K562 (cell line): ENCODE results near the gene CSNK1D. TPM values are rescaled to one million over a fixed set of nuclear protein-coding genes. Genes with fewer than 3 reads are reported as not detected.

Source experiments
- BRF1 ChIP-seq: IDR thresholded peaks from 3 replicates; pipeline ENCODE4 v1.6.1; 2011; ENCODE audit warnings: borderline replicate concordance, mild to moderate bottlenecking; ENCODE audit not compliant: insufficient read length; ENCODE audit errors: extremely low read depth
- C11orf30 ChIP-seq: fragments of 450-650 bp; IDR thresholded peaks from 2 replicates; pipeline ENCODE4 v1.6.1; 2016; ENCODE audit warnings: low read depth, mild to moderate bottlenecking
- CREB3 ChIP-seq: fragments of 450-650 bp; conservative IDR thresholded peaks from 2 replicates; pipeline ENCODE4 v1.6.1; 2016; ENCODE audit warnings: missing genetic modification characterization, low read depth, mild to moderate bottlenecking, missing compliant biosample characterization, moderate library complexity
- GTF3C2 ChIP-seq: IDR thresholded peaks from 3 replicates; pipeline ENCODE4 v1.6.1; 2011; ENCODE audit warnings: borderline replicate concordance, mild to moderate bottlenecking, moderate library complexity; ENCODE audit not compliant: insufficient read length; ENCODE audit errors: extremely low read depth
- HDGF ChIP-seq: fragments of 450-650 bp; IDR thresholded peaks from 2 replicates; pipeline ENCODE4 v1.6.1; 2016
- LEF1 ChIP-seq: fragments of 450-650 bp; IDR thresholded peaks from 2 replicates; pipeline ENCODE4 v1.6.1; 2016; ENCODE audit warnings: mild to moderate bottlenecking
- MEF2D ChIP-seq: conservative IDR thresholded peaks from 2 replicates; pipeline ENCODE4 v1.6.1; 2016; ENCODE audit warnings: low read depth, missing genetic modification characterization, missing compliant biosample characterization
- NFIX ChIP-seq: fragments of 250-450 bp; sonication (Bioruptor Pico); IDR thresholded peaks from 2 replicates; pipeline ENCODE4 v1.4.0; 2020; ENCODE audit warnings: low read depth, mild to moderate bottlenecking, moderate library complexity
- NR4A1 ChIP-seq, 2 experiments: fragments of 250-450 bp in 1 of 2; fragments of 450-650 bp in 1 of 2; sonication (Bioruptor Pico) in 1 of 2; IDR thresholded peaks; 2 replicates each; pipeline versions ENCODE4 v1.4.0 to v1.6.1; 2016 to 2020; ENCODE audit warnings: mild to moderate bottlenecking in 2 of 2, missing compliant biosample characterization in 1 of 2, missing genetic modification characterization in 1 of 2, moderate library complexity in 1 of 2
- PHF21A ChIP-seq: fragments of 450-650 bp; IDR thresholded peaks from 2 replicates; pipeline ENCODE4 v1.6.1; 2017; ENCODE audit warnings: low read depth, borderline replicate concordance
- PTTG1 ChIP-seq: fragments of 450-650 bp; IDR thresholded peaks from 2 replicates; pipeline ENCODE4 v1.6.1; 2016; ENCODE audit warnings: low read depth, mild to moderate bottlenecking, missing genetic modification characterization, missing compliant biosample characterization
- PYGO2 ChIP-seq: fragments of 450-650 bp; IDR thresholded peaks from 2 replicates; pipeline ENCODE4 v1.6.1; 2016; ENCODE audit warnings: mild to moderate bottlenecking, missing genetic modification characterization, moderate library complexity, missing compliant biosample characterization
- RAD51 ChIP-seq: fragments of 450-650 bp; IDR thresholded peaks from 2 replicates; pipeline ENCODE4 v1.7.1; 2016; ENCODE audit warnings: low read depth, mild to moderate bottlenecking, borderline replicate concordance
- SMAD4 ChIP-seq: fragments of 250-450 bp; sonication (Bioruptor Pico); conservative IDR thresholded peaks from 2 replicates; pipeline ENCODE4 v1.8.0; 2021; ENCODE audit warnings: inconsistent platforms, mild to moderate bottlenecking, moderate library complexity
- ZNF311 ChIP-seq: fragments of 250-450 bp; sonication (Bioruptor Pico); IDR thresholded peaks from 2 replicates; pipeline ENCODE4 v1.4.0; 2020; ENCODE audit warnings: mild to moderate bottlenecking, moderate library complexity
- ZNF511 ChIP-seq: sonication (generic); formaldehyde crosslinking; IDR thresholded peaks from 2 replicates; pipeline ENCODE4 v1.8.0; 2022; ENCODE audit warnings: mild to moderate bottlenecking, missing genetic modification reagents
- ZNF551 ChIP-seq: fragments of 250-450 bp; sonication (Bioruptor Pico); IDR thresholded peaks from 2 replicates; pipeline ENCODE4 v1.5.0; 2021; ENCODE audit warnings: mild to moderate bottlenecking, moderate library complexity
- ZNF695 ChIP-seq: fragments of 450-650 bp; formaldehyde crosslinking; IDR thresholded peaks from 2 replicates; pipeline ENCODE4 v1.4.0; 2020; ENCODE audit warnings: mild to moderate bottlenecking, moderate library complexity
- polyA plus RNA-seq, 8 experiments: library from polyadenylated mRNA; depleted of rRNA in 4 of 8; stranded (reverse) in 5 of 8; unstranded in 3 of 8; fragments of >200 nt; fragmentation: Nextera tagmentation in 2 of 8; fragmentation: Illumina TruSeq in 1 of 8; extraction: Ambion mirVana in 2 of 8; extraction: Trizol in 1 of 8; gene quantifications; 2 replicates each; pipeline versions ENCODE4 v1.2.1 to v1.2.3, GENCODE V29; 2011 to 2014; ENCODE audit warnings: inconsistent platforms in 1 of 8, missing spikeins in 1 of 8
- total RNA-seq, 7 experiments: library from RNA; depleted of rRNA in 6 of 7; stranded (reverse); fragments of >200 nt in 6 of 7; fragmentation: Illumina TruSeq in 2 of 7; extraction: Trizol in 2 of 7; gene quantifications; 2 replicates each; pipeline versions ENCODE4 v1.2.1 to v1.2.3, GENCODE V29; 2011 to 2021; ENCODE audit warnings: low replicate concordance in 1 of 7
- TF ChIP-seq, protein P1 (sequence below), 2 experiments: fragments of 450-650 bp in 1 of 2; sonication (generic) in 1 of 2; formaldehyde crosslinking; conservative IDR thresholded peaks; 2 replicates each; pipeline versions ENCODE4 v1.4.0 to v1.8.1; 2020 to 2022; ENCODE audit warnings: mild to moderate bottlenecking in 1 of 2, missing genetic modification reagents in 1 of 2
- TF ChIP-seq, protein P2 (sequence below): fragments of 450-650 bp; IDR thresholded peaks from one replicate; pipeline ENCODE4 v1.6.1; 2018; ENCODE audit warnings: mild to moderate bottlenecking, moderate library complexity; ENCODE audit not compliant: partially characterized antibody

Gene CSNK1D
- total and polyA plus RNA-seq, 9 of the 15 experiments (the other 6 are each of a cell fraction or from before 2014, with no cell fraction given): 6.5 to 133 (median 41.3) TPM

DNA sequence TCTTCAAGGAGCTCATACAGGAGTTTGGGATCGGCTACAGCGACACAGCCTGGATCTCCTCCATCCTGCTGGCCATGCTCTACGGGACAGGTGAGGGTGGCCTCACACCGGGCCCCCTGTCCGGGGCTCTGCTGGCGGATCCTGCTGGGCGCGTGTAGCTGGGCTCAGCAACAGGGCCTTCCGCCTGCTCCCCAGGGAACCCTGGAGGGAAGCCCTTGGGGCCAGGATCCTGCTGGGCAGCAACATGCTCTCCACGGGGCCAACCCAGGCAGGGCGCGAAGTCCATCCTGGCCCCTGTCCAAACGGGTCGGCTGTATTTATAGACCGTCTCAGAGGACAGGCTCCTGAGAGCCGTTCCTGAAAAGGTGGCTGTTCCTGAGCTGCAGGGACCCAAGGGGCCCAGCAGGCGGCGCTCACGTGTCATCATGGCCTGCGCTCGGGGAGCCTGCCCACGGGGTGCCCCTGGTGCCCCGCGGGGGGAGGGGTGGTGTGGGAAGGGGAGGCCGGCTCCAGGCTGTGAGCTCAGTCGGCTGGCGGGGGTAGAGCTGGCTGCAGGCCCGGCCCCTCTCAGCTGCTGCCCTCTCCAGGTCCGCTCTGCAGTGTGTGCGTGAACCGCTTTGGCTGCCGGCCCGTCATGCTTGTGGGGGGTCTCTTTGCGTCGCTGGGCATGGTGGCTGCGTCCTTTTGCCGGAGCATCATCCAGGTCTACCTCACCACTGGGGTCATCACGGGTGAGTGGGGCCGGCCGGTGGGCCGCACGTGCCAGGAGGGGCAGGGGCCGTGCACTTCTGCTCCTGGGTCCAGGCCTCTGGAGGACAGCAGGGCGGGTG is 37.1 kb downstream of the CSNK1D start (continued):
- TF ChIP-seq HDGF (no peak), BRF1 (no peak), CREB3 (tag) (no peak), PYGO2 (tag) (no peak), LEF1 (no peak), ZNF511 (CRISPR knock-in tag) (no peak), PHF21A (peak; percentile 36; the same call in 1 of the 2 replicates), NFIX (CRISPR knock-in tag) (no peak), PTTG1 (tag) (no peak), ZNF551 (no peak), SMAD4 (CRISPR knock-in tag) (0 out of 2 replicates have a peak, but pooled peaks have one; percentile 39), ZNF695 (CRISPR knock-in tag) (no peak), NR4A1 (CRISPR knock-in tag; IDR thresholded peaks at IDR 0.05) (no peak), NR4A1 (tag; IDR thresholded peaks at IDR 0.05) (0 out of 2 replicates have a peak, but pooled peaks have one; percentile 32), GTF3C2 (no peak), C11orf30 (no peak), ZNF311 (CRISPR knock-in tag) (no peak), MEF2D (tag) (no peak), RAD51 (no peak)
- TF ChIP-seq, protein P1, sequence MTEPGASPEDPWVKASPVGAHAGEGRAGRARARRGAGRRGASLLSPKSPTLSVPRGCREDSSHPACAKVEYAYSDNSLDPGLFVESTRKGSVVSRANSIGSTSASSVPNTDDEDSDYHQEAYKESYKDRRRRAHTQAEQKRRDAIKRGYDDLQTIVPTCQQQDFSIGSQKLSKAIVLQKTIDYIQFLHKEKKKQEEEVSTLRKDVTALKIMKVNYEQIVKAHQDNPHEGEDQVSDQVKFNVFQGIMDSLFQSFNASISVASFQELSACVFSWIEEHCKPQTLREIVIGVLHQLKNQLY (CRISPR knock-in tag; conservative IDR thresholded peaks at IDR 0.05): no peak
- TF ChIP-seq, protein P2, sequence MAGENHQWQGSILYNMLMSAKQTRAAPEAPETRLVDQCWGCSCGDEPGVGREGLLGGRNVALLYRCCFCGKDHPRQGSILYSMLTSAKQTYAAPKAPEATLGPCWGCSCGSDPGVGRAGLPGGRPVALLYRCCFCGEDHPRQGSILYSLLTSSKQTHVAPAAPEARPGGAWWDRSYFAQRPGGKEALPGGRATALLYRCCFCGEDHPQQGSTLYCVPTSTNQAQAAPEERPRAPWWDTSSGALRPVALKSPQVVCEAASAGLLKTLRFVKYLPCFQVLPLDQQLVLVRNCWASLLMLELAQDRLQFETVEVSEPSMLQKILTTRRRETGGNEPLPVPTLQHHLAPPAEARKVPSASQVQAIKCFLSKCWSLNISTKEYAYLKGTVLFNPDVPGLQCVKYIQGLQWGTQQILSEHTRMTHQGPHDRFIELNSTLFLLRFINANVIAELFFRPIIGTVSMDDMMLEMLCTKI: no peak
